ENCODE data around the gene DIRAS1.

- TF ChIP-seq CTCF (IDR thresholded peaks at IDR 0.05): no peak
- TF ChIP-seq POLR2A (IDR thresholded peaks at IDR 0.05): no peak
Observed at GRCh38 chr19:2765376-2765775, 44.2 kb upstream of the DIRAS1 start.

Measured in testis (tissue), 2 donors.